Measurements from ENCODE around the gene EBF3. TPM values are rescaled to one million over a fixed set of nuclear protein-coding genes. Genes with fewer than 3 reads are reported as not detected.

EBF3 gene
- total and polyA plus RNA-seq, 2 donors (not counting 3 experiments of a cell fraction or from before 2014, with no cell fraction given) = 0.92 to 2.7 TPM

DNA sequence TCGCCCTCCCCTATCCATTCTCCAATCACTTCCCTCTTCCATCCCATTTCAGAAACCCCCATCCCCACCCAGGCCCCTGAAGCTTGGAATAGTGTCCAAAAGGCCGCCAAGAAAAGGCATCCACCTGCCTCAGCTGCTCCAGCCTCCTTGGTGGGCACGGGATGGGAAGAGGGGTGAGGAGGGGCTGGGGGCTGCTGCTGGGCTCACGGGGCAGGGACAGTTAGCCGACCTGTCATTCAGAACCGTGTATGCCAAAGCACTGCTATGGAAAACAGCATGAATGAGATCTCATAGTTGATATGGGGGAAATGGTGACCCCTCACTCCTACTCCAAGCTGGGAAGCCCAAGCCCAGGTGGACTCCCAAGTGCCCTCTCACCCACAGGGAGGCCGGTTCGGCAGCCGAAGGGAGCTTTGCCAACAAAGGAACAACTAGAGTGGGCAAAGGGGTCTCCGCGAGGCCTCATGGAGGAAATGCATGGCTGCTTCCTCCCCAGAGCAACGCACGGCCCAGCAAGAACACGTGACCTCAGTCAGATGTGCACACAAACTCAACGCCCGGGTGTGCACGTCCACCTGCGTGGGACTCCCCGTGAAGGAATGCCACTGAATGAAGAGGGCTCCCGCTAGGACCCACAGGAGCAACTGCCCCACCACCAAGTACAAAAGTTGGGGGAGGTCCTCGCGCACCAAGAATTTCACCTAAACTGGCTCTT lies 52.5 kb downstream of the EBF3 start:
- Histone ChIP-seq H3K4me1 (ENCODE audit: control insufficient read depth, extremely low read depth, insufficient read depth, low read length) (no peaks in the 10 kb centered on the region), H3K27me3 (ENCODE audit: control insufficient read depth in 2 of 2, insufficient read depth in 2 of 2, low read length in 2 of 2) (no peaks in the 10 kb centered on the region), H2AFZ (ENCODE audit: low read depth, low read length) (no peak overlapping the region), H3K4me2 (ENCODE audit: insufficient read depth, low read length) (no peak overlapping the region), H3K4me3 (replicated peaks in 1 of 3; ENCODE audit: insufficient read depth in 1 of 3, low read depth in 1 of 3, low read length in 3 of 3) (no peak overlapping the region), H3K27ac (ENCODE audit: insufficient read depth, low read depth, low read length) (no peak overlapping the region), H3K9ac (replicated peaks; ENCODE audit: extremely low read depth, insufficient read depth, low read length) (no peak overlapping the region), H3K9me1 (replicated peaks; ENCODE audit: control insufficient read depth, extremely low read depth, insufficient read depth, low read length) (no peaks in the 10 kb centered on the region), H3K79me2 (ENCODE audit: control insufficient read depth, insufficient read depth, low read length) (no peaks in the 10 kb centered on the region), H3K36me3 (ENCODE audit: control insufficient read depth in 2 of 2, extremely low read depth in 1 of 2, insufficient read depth in 2 of 2, low read length in 2 of 2) (no peaks in the 10 kb centered on the region), H4K20me1 (replicated peaks; ENCODE audit: control insufficient read depth, extremely low read depth, insufficient read depth, low read length) (no peaks in the 10 kb centered on the region), H3K9me3 (replicated peaks; ENCODE audit: control insufficient read depth, insufficient read depth, low read length) (no peaks in the 10 kb centered on the region)
- dilution Hi-C loops (cut with MboI; ENCODE audit: extremely low pct_ligation_motif_present, low sequenced_read_pairs) = no loop called here
- TF ChIP-seq EZH2 (IDR thresholded peaks at IDR 0.05; ENCODE audit: borderline replicate concordance, low read depth, low read length, severe bottlenecking) (no peak), JUN (IDR thresholded peaks at IDR 0.05; ENCODE audit: borderline replicate concordance, insufficient read depth, insufficient read length, low read depth) (no peak), MYC (IDR thresholded peaks at IDR 0.05; ENCODE audit: low read depth, low read length) (no peak), GATA2 (IDR thresholded peaks at IDR 0.05; ENCODE audit: insufficient read depth, insufficient read length, low read depth, low read length) (no peak)
- TF ChIP-seq, protein P1, sequence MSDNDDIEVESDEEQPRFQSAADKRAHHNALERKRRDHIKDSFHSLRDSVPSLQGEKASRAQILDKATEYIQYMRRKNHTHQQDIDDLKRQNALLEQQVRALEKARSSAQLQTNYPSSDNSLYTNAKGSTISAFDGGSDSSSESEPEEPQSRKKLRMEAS (IDR thresholded peaks at IDR 0.05; ENCODE audit: insufficient read depth, insufficient read length) = no peak
- TF ChIP-seq, protein P2, sequence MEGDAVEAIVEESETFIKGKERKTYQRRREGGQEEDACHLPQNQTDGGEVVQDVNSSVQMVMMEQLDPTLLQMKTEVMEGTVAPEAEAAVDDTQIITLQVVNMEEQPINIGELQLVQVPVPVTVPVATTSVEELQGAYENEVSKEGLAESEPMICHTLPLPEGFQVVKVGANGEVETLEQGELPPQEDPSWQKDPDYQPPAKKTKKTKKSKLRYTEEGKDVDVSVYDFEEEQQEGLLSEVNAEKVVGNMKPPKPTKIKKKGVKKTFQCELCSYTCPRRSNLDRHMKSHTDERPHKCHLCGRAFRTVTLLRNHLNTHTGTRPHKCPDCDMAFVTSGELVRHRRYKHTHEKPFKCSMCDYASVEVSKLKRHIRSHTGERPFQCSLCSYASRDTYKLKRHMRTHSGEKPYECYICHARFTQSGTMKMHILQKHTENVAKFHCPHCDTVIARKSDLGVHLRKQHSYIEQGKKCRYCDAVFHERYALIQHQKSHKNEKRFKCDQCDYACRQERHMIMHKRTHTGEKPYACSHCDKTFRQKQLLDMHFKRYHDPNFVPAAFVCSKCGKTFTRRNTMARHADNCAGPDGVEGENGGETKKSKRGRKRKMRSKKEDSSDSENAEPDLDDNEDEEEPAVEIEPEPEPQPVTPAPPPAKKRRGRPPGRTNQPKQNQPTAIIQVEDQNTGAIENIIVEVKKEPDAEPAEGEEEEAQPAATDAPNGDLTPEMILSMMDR (IDR thresholded peaks at IDR 0.05; ENCODE audit: extremely low read depth in 1 of 2, insufficient read depth in 1 of 2, low read depth in 1 of 2, low read length in 2 of 2) = no peak
- DNase-seq (ENCODE audit: low read depth, low spot score) = no peak
- ChIA-PET CTCF (no interaction called here), POLR2A (no interaction called here)
- intact Hi-C loops (cut with micrococcal nuclease) = no loop called here
- no peak for FAIRE-seq
- BruUV-seq (replicated peaks) = no TSS peak
